Mesendoderm (in vitro differentiated cells): ENCODE results near the gene GLRX.

Source experiments
- DNase-seq: peaks from one replicate; pipeline ENCODE4 v3.0.0; 2013
- H2AK5ac ChIP-seq: 2 replicates; pipeline ENCODE4 v1.6.1; 2013; ENCODE audit warnings: low read length, inconsistent platforms
- H2BK120ac ChIP-seq: 2 replicates; pipeline ENCODE4 v1.6.1; 2013; ENCODE audit warnings: low read depth, mild to moderate bottlenecking, low read length, moderate library complexity, mixed read lengths
- H2BK15ac ChIP-seq: replicated peaks from 2 replicates; pipeline ENCODE4 v1.6.1; 2013; ENCODE audit warnings: low read depth, mild to moderate bottlenecking, moderate library complexity
- H2BK5ac ChIP-seq: 2 replicates; pipeline ENCODE4 v1.6.1; 2013; ENCODE audit warnings: low read length, inconsistent platforms
- H3K18ac ChIP-seq: 2 replicates; pipeline ENCODE4 v1.6.1; 2013; ENCODE audit warnings: mild to moderate bottlenecking, low read length, mixed read lengths
- H3K23ac ChIP-seq: one replicate; pipeline ENCODE4 v1.6.1; 2013; ENCODE audit warnings: low read length
- H3K27ac ChIP-seq: 2 replicates; pipeline ENCODE4 v1.5.1; 2013; ENCODE audit warnings: low read depth, mild to moderate bottlenecking, inconsistent platforms, low read length, moderate library complexity
- H3K27me3 ChIP-seq: 2 replicates; pipeline ENCODE4 v1.6.1; 2013; ENCODE audit warnings: low read length, control low read depth, mild to moderate bottlenecking, inconsistent platforms; ENCODE audit not compliant: insufficient read depth, poor library complexity
- H3K36me3 ChIP-seq: 2 replicates; pipeline ENCODE4 v1.6.1; 2013; ENCODE audit warnings: low read length, inconsistent platforms; ENCODE audit not compliant: control insufficient read depth, insufficient read depth
- H3K4ac ChIP-seq: one replicate; pipeline ENCODE4 v1.6.1; 2013; ENCODE audit warnings: low read depth, mild to moderate bottlenecking, low read length, moderate library complexity
- H3K4me1 ChIP-seq: 2 replicates; pipeline ENCODE4 v1.6.1; 2013; ENCODE audit warnings: low read depth, low read length, inconsistent platforms; ENCODE audit not compliant: control insufficient read depth
- H3K4me2 ChIP-seq: 2 replicates; pipeline ENCODE4 v1.6.1; 2013; ENCODE audit warnings: low read length
- H3K4me3 ChIP-seq: 2 replicates; pipeline ENCODE4 v1.5.1; 2013; ENCODE audit warnings: mild to moderate bottlenecking, low read length
- H3K56ac ChIP-seq: one replicate; pipeline ENCODE4 v1.6.1; 2013; ENCODE audit warnings: low read length
- H3K79me1 ChIP-seq: 2 replicates; pipeline ENCODE4 v1.6.1; 2013; ENCODE audit warnings: low read length, inconsistent platforms
- H3K79me2 ChIP-seq: 2 replicates; pipeline ENCODE4 v1.6.1; 2013; ENCODE audit warnings: mild to moderate bottlenecking, low read length; ENCODE audit not compliant: control insufficient read depth, insufficient read depth
- H3K9ac ChIP-seq: 2 replicates; pipeline ENCODE4 v1.6.1; 2013; ENCODE audit warnings: low read length, inconsistent platforms
- H4K5ac ChIP-seq: one replicate; pipeline ENCODE4 v1.6.1; 2013; ENCODE audit warnings: low read length
- H4K8ac ChIP-seq: one replicate; pipeline ENCODE4 v1.6.1; 2013; ENCODE audit warnings: low read depth, mild to moderate bottlenecking, control low read depth, low read length, moderate library complexity
- WGBS: extraction: QIAGEN DNeasy Blood & Tissue Kit; methylation state at CpG from one replicate; pipeline ENCODE4 v1.1.7; 2013; ENCODE audit warnings: low lambda C conversion rate, missing lambda C conversion rate; ENCODE audit not compliant: insufficient coverage; ENCODE audit errors: extremely low coverage; 5-methylcytosine and 5-hydroxymethylcytosine counted together

Gene GLRX

GRCh38 chr5:95808013-95808685, 14.4 kb downstream of the GLRX start:
- no peaks in the 10 kb centered on the region for H3K79me2 ChIP-seq
- no peak overlapping the region for H3K18ac ChIP-seq
- H3K27ac ChIP-seq: no peak overlapping the region
- no peak overlapping the region for H4K5ac ChIP-seq
- no peaks in the 10 kb centered on the region for H3K36me3 ChIP-seq
- H3K4ac ChIP-seq: no peak overlapping the region
- no peak overlapping the region for H2BK120ac ChIP-seq
- no peak overlapping the region for H3K23ac ChIP-seq
- H4K8ac ChIP-seq: no peak overlapping the region
- DNase-seq: no peak
- no peak overlapping the region for H3K4me2 ChIP-seq
- H2AK5ac ChIP-seq: no peak overlapping the region
- no peaks in the 10 kb centered on the region for H3K79me1 ChIP-seq
- WGBS: no CpG with 5 or more reads among the region's 7 CpGs
- no peak overlapping the region for H3K9ac ChIP-seq
- H3K27me3 ChIP-seq: no peaks in the 10 kb centered on the region
- H3K56ac ChIP-seq: no peak overlapping the region
- peaks cover 7% of the 10 kb centered on the region for H3K4me1 ChIP-seq
- no peak overlapping the region for H2BK15ac ChIP-seq
- no peak overlapping the region for H2BK5ac ChIP-seq
- no peak overlapping the region for H3K4me3 ChIP-seq

- Histone ChIP-seq H3K56ac (no peak overlapping the region), H3K4me1 (peaks cover 3% of the 10 kb centered on the region), H3K4ac (no peak overlapping the region), H2BK120ac (no peak overlapping the region), H2AK5ac (no peak overlapping the region), H3K4me3 (no peak overlapping the region), H3K79me2 (no peaks in the 10 kb centered on the region), H3K36me3 (no peaks in the 10 kb centered on the region), H3K27me3 (no peaks in the 10 kb centered on the region), H3K4me2 (no peak overlapping the region), H2BK5ac (no peak overlapping the region), H3K9ac (no peak overlapping the region), H4K8ac (no peak overlapping the region), H3K79me1 (no peaks in the 10 kb centered on the region), H2BK15ac (no peak overlapping the region), H3K27ac (no peak overlapping the region), H3K23ac (no peak overlapping the region), H3K18ac (no peak overlapping the region), H4K5ac (no peak overlapping the region)
- WGBS: no CpG with 5 or more reads among the region's 7 CpGs
- no peak for DNase-seq
Observed at GRCh38 chr5:95806687-95807086, 15.8 kb downstream of the GLRX start.

GRCh38 chr5:95804736-95805539, 17.6 kb downstream of the GLRX start:
- Histone ChIP-seq H3K18ac (no peak overlapping the region), H3K36me3 (no peaks in the 10 kb centered on the region), H3K27me3 (no peaks in the 10 kb centered on the region), H4K5ac (no peak overlapping the region), H3K56ac (no peak overlapping the region), H3K27ac (no peak overlapping the region), H3K79me1 (no peaks in the 10 kb centered on the region), H2BK120ac (no peak overlapping the region), H3K4me2 (no peak overlapping the region), H2BK5ac (no peak overlapping the region), H3K4me3 (no peak overlapping the region), H3K23ac (no peak overlapping the region), H3K9ac (no peak overlapping the region), H3K79me2 (no peaks in the 10 kb centered on the region), H4K8ac (no peak overlapping the region), H2AK5ac (no peak overlapping the region), H2BK15ac (no peak overlapping the region), H3K4ac (no peak overlapping the region), H3K4me1 (peaks cover 3% of the 10 kb centered on the region)
- no peak for DNase-seq
- WGBS: no CpG with 5 or more reads among the region's 6 CpGs

- Histone ChIP-seq H3K4me3 (no peak overlapping the region), H3K79me1 (no peaks in the 10 kb centered on the region), H3K4ac (no peak overlapping the region), H3K36me3 (no peaks in the 10 kb centered on the region), H2AK5ac (no peak overlapping the region), H2BK5ac (no peak overlapping the region), H3K9ac (no peak overlapping the region), H2BK15ac (no peak overlapping the region), H3K27me3 (no peaks in the 10 kb centered on the region), H3K4me2 (no peak overlapping the region), H4K8ac (no peak overlapping the region), H3K27ac (no peak overlapping the region), H3K18ac (no peak overlapping the region), H3K79me2 (no peaks in the 10 kb centered on the region), H4K5ac (no peak overlapping the region), H3K56ac (no peak overlapping the region), H3K23ac (no peak overlapping the region), H2BK120ac (no peak overlapping the region), H3K4me1 (no peaks in the 10 kb centered on the region)
- WGBS: no CpG with 5 or more reads among the region's 6 CpGs
- no peak for DNase-seq
Observed at GRCh38 chr5:95803271-95804148, 19.0 kb downstream of the GLRX start.

- no peak overlapping the region for H2BK15ac ChIP-seq
- no peak overlapping the region for H3K18ac ChIP-seq
- H2BK120ac ChIP-seq: no peak overlapping the region
- no peak overlapping the region for H3K4me2 ChIP-seq
- H3K56ac ChIP-seq: no peak overlapping the region
- H2BK5ac ChIP-seq: no peak overlapping the region
- H2AK5ac ChIP-seq: no peak overlapping the region
- no peak overlapping the region for H3K4me3 ChIP-seq
- WGBS: no CpG with 5 or more reads among the region's 3 CpGs
- no peak overlapping the region for H3K23ac ChIP-seq
- H4K5ac ChIP-seq: no peak overlapping the region
- no peaks in the 10 kb centered on the region for H3K79me2 ChIP-seq
- DNase-seq: no peak
- H3K4me1 ChIP-seq: no peaks in the 10 kb centered on the region
- no peaks in the 10 kb centered on the region for H3K36me3 ChIP-seq
- H3K9ac ChIP-seq: no peak overlapping the region
- no peaks in the 10 kb centered on the region for H3K27me3 ChIP-seq
- no peak overlapping the region for H3K27ac ChIP-seq
- no peak overlapping the region for H4K8ac ChIP-seq
- no peak overlapping the region for H3K4ac ChIP-seq
- H3K79me1 ChIP-seq: no peaks in the 10 kb centered on the region
Observed at GRCh38 chr5:95801961-95802360, 20.6 kb downstream of the GLRX start.
